ENCODE results near the gene PDE3B. TPM values are rescaled to one million over a fixed set of nuclear protein-coding genes. Genes with fewer than 3 reads are reported as not detected.

PDE3B gene
- total and polyA plus RNA-seq, 9 of the 15 experiments (the other 6 are each of a cell fraction or from before 2014, with no cell fraction given), result 2.3 to 22.5 (median 12.2) TPM

DNA sequence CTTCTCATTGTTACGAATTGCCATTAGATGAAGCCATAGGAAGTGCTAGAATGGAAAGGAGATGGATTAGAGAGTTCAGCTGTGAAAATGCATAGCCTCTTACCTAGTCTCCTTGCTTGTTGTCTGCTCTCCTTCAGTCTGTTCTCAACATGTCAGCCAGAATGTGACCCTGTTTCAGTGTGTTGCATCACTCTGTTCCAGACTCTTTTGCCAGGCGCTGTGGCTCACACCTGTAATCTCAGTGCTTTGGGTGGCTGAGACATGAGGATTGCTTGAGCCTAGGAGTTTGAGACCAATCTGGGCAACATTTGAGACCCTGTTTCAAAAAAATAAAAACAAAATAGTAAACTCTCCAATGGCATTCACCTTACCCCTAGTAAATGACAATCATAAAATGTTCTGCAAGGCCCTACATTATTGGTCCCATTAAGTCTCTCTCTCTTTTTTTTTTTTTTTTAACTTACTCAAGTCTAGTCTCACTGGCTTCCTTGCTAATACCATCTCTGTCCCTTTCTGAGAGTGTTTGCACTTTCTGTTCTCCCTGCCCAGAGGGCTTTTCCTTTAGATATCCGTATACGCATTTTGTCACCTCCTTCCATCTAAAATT lies 209.1 kb downstream of the PDE3B start (continued):
- TF ChIP-seq ARID2 (IDR thresholded peaks at IDR 0.05) (no peak), IFI16 (CRISPR knock-in tag; IDR thresholded peaks at IDR 0.05) (peak; percentile 52; the same call in 1 of the 2 replicates), BACH1 (tag; IDR thresholded peaks at IDR 0.05) (peak; percentile 69; the same call in 1 of the 2 replicates), WHSC1 (IDR thresholded peaks at IDR 0.05; ENCODE audit: low read length) (no peak), FOXJ2 (tag; IDR thresholded peaks at IDR 0.05) (peak; percentile 58; the same call in 1 of the 2 replicates), XRCC3 (IDR thresholded peaks at IDR 0.05) (no peak), FOXK2 (conservative IDR thresholded peaks at IDR 0.05 in 1 of 2, IDR thresholded peaks at IDR 0.05 in 1 of 2; ENCODE audit: low read depth in 2 of 2) (peak in 1 of 2 experiments; percentile 50; a peak in 1 of 4 replicates), CC2D1A (IDR thresholded peaks at IDR 0.05) (no peak), STAT5B (CRISPR knock-in tag; IDR thresholded peaks at IDR 0.05) (no peak), ZNF133 (CRISPR knock-in tag; IDR thresholded peaks at IDR 0.05) (no peak), HDAC3 (IDR thresholded peaks at IDR 0.05; ENCODE audit: borderline replicate concordance, partially characterized antibody) (no peak), ZNF436 (CRISPR knock-in tag; IDR thresholded peaks at IDR 0.05) (no peak), ZNF644 (tag; IDR thresholded peaks at IDR 0.05; ENCODE audit: low read depth) (peak; percentile 71; the same call in 1 of the 2 replicates), ZNF41 (CRISPR knock-in tag; conservative IDR thresholded peaks at IDR 0.05) (no peak; the same call in 1 of the 2 replicates), SRSF1 (IDR thresholded peaks at IDR 0.05; ENCODE audit: low read depth, low read length) (no peak), ZKSCAN1 (IDR thresholded peaks at IDR 0.05; ENCODE audit: low read depth, low read length) (no peak), CXXC5 (CRISPR knock-in tag; IDR thresholded peaks at IDR 0.05) (peak; percentile 86), ZNF140 (CRISPR knock-in tag; IDR thresholded peaks at IDR 0.05) (no peak), MTF1 (CRISPR knock-in tag; IDR thresholded peaks at IDR 0.05; ENCODE audit: borderline replicate concordance) (no peak), SRSF7 (optimal IDR thresholded peaks at IDR 0.05; ENCODE audit: low read depth, low read length) (no peak)
- TF ChIP-seq, protein P1, sequence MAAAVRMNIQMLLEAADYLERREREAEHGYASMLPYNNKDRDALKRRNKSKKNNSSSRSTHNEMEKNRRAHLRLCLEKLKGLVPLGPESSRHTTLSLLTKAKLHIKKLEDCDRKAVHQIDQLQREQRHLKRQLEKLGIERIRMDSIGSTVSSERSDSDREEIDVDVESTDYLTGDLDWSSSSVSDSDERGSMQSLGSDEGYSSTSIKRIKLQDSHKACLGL (CRISPR knock-in tag; IDR thresholded peaks at IDR 0.05; ENCODE audit: borderline replicate concordance, poor library complexity, severe bottlenecking), result peak; percentile 47
- TF ChIP-seq, protein P2, sequence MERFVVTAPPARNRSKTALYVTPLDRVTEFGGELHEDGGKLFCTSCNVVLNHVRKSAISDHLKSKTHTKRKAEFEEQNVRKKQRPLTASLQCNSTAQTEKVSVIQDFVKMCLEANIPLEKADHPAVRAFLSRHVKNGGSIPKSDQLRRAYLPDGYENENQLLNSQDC (CRISPR knock-in tag; IDR thresholded peaks at IDR 0.05), result no peak
- TF ChIP-seq, protein P3, sequence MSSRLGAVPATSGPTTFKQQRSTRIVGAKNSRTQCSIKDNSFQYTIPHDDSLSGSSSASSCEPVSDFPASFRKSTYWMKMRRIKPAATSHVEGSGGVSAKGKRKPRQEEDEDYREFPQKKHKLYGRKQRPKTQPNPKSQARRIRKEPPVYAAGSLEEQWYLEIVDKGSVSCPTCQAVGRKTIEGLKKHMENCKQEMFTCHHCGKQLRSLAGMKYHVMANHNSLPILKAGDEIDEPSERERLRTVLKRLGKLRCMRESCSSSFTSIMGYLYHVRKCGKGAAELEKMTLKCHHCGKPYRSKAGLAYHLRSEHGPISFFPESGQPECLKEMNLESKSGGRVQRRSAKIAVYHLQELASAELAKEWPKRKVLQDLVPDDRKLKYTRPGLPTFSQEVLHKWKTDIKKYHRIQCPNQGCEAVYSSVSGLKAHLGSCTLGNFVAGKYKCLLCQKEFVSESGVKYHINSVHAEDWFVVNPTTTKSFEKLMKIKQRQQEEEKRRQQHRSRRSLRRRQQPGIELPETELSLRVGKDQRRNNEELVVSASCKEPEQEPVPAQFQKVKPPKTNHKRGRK (tag; IDR thresholded peaks at IDR 0.05), result no peak
- TF ChIP-seq, protein P4, sequence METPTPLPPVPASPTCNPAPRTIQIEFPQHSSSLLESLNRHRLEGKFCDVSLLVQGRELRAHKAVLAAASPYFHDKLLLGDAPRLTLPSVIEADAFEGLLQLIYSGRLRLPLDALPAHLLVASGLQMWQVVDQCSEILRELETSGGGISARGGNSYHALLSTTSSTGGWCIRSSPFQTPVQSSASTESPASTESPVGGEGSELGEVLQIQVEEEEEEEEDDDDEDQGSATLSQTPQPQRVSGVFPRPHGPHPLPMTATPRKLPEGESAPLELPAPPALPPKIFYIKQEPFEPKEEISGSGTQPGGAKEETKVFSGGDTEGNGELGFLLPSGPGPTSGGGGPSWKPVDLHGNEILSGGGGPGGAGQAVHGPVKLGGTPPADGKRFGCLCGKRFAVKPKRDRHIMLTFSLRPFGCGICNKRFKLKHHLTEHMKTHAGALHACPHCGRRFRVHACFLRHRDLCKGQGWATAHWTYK (CRISPR knock-in tag; IDR thresholded peaks at IDR 0.05), result no peak
- TF ChIP-seq, protein P5, sequence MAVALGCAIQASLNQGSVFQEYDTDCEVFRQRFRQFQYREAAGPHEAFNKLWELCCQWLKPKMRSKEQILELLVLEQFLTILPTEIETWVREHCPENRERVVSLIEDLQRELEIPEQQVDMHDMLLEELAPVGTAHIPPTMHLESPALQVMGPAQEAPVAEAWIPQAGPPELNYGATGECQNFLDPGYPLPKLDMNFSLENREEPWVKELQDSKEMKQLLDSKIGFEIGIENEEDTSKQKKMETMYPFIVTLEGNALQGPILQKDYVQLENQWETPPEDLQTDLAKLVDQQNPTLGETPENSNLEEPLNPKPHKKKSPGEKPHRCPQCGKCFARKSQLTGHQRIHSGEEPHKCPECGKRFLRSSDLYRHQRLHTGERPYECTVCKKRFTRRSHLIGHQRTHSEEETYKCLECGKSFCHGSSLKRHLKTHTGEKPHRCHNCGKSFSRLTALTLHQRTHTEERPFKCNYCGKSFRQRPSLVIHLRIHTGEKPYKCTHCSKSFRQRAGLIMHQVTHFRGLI (CRISPR knock-in tag; IDR thresholded peaks at IDR 0.05), result no peak

Data from K562 (cell line).